ENCODE data around the gene NIPAL4.

Gene NIPAL4

GRCh38 chr5:157486861-157487260 lies 26.8 kb downstream of the NIPAL4 start:
- no peak overlapping the region for H3K4me3 Mint-ChIP-seq
- peak overlapping the region; percentile 51 for H3K27ac Mint-ChIP-seq
- H3K4me1 Mint-ChIP-seq (ENCODE audit: low read depth), result peaks cover 31% of the 10 kb centered on the region
- H3K9me3 Mint-ChIP-seq, result no peaks in the 10 kb centered on the region
- H3K36me3 Mint-ChIP-seq (ENCODE audit: low read depth), result peaks cover 16% of the 10 kb centered on the region
- H3K27me3 Mint-ChIP-seq, result no peaks in the 10 kb centered on the region

DNA sequence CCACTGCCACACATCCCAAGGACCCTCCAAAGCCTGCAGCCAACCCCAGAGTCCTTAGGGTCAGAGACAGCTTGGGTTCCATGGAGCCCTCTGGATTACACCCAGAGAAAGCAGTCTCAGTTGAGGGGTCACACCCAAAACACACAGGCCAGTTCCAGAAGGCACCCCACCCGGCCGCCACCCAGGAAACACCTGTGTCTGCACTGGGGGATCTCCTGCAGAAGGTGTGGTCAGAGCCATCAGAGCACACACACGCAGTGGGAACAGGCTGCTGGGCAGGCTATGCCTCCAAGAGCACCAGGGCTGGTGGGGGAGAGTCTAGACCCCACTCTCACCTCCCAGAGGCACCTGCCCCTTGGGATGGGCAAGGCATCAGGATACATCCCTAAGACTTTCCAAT lies 27.3 kb downstream of the NIPAL4 start:
- no peaks in the 10 kb centered on the region for H3K27me3 Mint-ChIP-seq
- peaks cover 31% of the 10 kb centered on the region for H3K4me1 Mint-ChIP-seq (ENCODE audit: low read depth)
- H3K9me3 Mint-ChIP-seq, result no peaks in the 10 kb centered on the region
- no peak overlapping the region for H3K4me3 Mint-ChIP-seq
- H3K36me3 Mint-ChIP-seq (ENCODE audit: low read depth), result peaks cover 16% of the 10 kb centered on the region
- H3K27ac Mint-ChIP-seq, result peak overlapping the region; percentile 77

- Mint-ChIP-seq H3K36me3 (ENCODE audit: low read depth) (peaks cover 18% of the 10 kb centered on the region), H3K27me3 (no peaks in the 10 kb centered on the region), H3K4me1 (ENCODE audit: low read depth) (peaks cover 23% of the 10 kb centered on the region), H3K4me3 (no peak overlapping the region), H3K27ac (no peak overlapping the region), H3K9me3 (peaks cover 4% of the 10 kb centered on the region)
These were observed 31.5 kb downstream of the NIPAL4 start for GRCh38 chr5:157491471-157491995.

DNA sequence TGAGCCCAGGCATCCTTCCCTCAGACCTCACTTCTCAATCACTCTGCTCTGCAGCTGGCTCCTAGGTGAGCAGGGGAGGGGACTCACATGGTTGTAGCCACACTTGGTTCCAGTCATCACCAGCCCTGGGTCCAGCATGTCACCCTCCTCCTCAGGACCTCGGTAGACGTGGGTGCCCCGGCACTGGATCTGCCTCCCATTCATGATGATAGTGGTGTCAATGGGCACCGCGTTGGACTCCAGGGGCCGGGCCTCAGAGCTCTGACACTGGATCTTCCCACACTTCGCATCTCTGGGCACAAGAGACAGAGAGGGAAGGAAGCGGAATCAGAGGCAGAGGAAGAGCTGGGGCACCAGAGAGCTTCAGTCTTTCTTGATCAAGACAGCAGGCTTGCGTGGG lies 32.9 kb downstream of the NIPAL4 start:
- Mint-ChIP-seq H3K27ac (no peak overlapping the region), H3K9me3 (peaks cover 4% of the 10 kb centered on the region), H3K36me3 (ENCODE audit: low read depth) (peaks cover 15% of the 10 kb centered on the region), H3K4me1 (ENCODE audit: low read depth) (peaks cover 10% of the 10 kb centered on the region), H3K27me3 (no peaks in the 10 kb centered on the region), H3K4me3 (no peak overlapping the region)

- H3K4me1 Mint-ChIP-seq (ENCODE audit: low read depth), result peaks cover 8% of the 10 kb centered on the region
- no peaks in the 10 kb centered on the region for H3K27me3 Mint-ChIP-seq
- peaks cover 10% of the 10 kb centered on the region for H3K36me3 Mint-ChIP-seq (ENCODE audit: low read depth)
- peak overlapping the region; percentile 46 for H3K27ac Mint-ChIP-seq
- peaks cover 4% of the 10 kb centered on the region for H3K9me3 Mint-ChIP-seq
- H3K4me3 Mint-ChIP-seq, result no peak overlapping the region
These were observed 34.3 kb downstream of the NIPAL4 start for GRCh38 chr5:157494178-157494832.

DNA sequence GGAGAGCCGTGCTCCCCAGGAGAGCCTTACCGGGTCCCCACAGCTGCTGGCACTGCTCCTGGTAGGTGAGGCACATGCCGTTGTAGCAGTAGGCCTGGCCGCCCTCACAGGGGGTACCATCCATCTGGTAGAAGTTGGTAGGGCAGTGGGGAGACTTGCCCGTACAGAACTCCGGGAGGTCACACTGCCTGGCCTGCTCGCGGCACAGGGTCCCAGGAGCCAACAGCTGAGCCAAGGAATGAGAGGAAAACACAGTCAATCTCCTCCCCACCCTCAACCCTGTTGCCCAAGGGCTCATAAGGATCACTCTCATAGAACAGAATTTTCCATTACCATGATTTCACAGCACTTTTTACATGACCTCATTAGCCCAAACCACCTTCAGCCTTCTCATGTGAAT lies 36.9 kb downstream of the NIPAL4 start:
- Mint-ChIP-seq H3K27ac (no peak overlapping the region), H3K36me3 (ENCODE audit: low read depth) (peaks cover 7% of the 10 kb centered on the region), H3K27me3 (no peaks in the 10 kb centered on the region), H3K4me3 (no peak overlapping the region), H3K9me3 (peaks cover 4% of the 10 kb centered on the region), H3K4me1 (ENCODE audit: low read depth) (peaks cover 18% of the 10 kb centered on the region)

GRCh38 chr5:157497875-157498611 lies 38.0 kb downstream of the NIPAL4 start:
- H3K27me3 Mint-ChIP-seq, result no peaks in the 10 kb centered on the region
- H3K27ac Mint-ChIP-seq, result no peak overlapping the region
- H3K36me3 Mint-ChIP-seq (ENCODE audit: low read depth), result peaks cover 7% of the 10 kb centered on the region
- H3K4me1 Mint-ChIP-seq (ENCODE audit: low read depth), result peaks cover 30% of the 10 kb centered on the region
- H3K9me3 Mint-ChIP-seq, result peaks cover 4% of the 10 kb centered on the region
- H3K4me3 Mint-ChIP-seq, result no peak overlapping the region

DNA sequence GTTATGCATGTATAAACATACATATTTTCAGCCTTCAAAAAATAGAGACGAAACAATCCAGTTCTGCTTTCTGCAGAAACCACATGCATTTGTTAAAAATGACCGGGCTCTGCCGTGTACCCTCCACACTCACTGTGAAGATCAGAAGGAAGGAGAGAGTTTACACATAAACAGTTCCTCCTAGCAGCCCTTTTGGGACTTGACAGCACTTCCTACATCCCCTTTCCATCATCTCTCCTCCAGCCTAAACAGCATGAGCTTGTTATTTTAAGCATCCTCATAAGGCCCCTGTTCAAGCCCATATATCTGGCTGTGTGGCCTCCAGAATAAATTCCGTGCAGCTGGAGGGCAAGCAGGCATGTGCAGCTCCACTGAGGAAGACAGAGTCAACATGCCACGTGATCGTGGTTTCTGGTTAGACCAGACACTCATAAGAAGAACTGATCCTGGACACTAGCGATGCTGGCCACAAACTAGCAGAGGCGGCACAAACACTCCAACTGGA lies 42.2 kb downstream of the NIPAL4 start:
- H3K4me3 Mint-ChIP-seq, result no peak overlapping the region
- peaks cover 8% of the 10 kb centered on the region for H3K36me3 Mint-ChIP-seq (ENCODE audit: low read depth)
- H3K4me1 Mint-ChIP-seq (ENCODE audit: low read depth), result peaks cover 38% of the 10 kb centered on the region
- no peak overlapping the region for H3K27ac Mint-ChIP-seq
- H3K9me3 Mint-ChIP-seq, result no peaks in the 10 kb centered on the region
- H3K27me3 Mint-ChIP-seq, result no peaks in the 10 kb centered on the region

- Mint-ChIP-seq H3K4me3 (no peak overlapping the region), H3K9me3 (no peaks in the 10 kb centered on the region), H3K4me1 (ENCODE audit: low read depth) (peaks cover 38% of the 10 kb centered on the region), H3K27ac (no peak overlapping the region), H3K36me3 (ENCODE audit: low read depth) (peaks cover 8% of the 10 kb centered on the region), H3K27me3 (no peaks in the 10 kb centered on the region)
These were observed 44.0 kb downstream of the NIPAL4 start for GRCh38 chr5:157504053-157504452.

DNA sequence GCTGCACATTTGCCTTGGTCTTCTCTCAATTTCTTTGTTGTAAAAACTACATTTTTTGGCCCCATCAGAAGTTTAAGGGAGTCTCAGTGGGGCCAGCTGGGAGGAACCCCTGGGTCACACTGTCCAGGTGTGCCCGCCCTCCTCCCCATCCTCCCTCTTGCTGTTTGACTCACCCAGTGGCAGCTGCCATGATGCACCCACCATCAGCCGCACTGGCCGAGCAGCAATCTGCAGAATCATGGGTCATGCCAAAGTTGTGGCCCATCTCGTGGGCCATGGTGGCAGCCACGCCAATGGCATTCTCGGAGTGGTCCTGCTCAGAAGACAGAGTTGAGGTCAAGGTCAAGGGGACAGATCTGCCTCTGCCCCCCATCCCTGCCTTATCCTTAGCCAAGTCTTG lies 45.5 kb downstream of the NIPAL4 start:
- Mint-ChIP-seq H3K27me3 (no peaks in the 10 kb centered on the region), H3K9me3 (no peaks in the 10 kb centered on the region), H3K36me3 (ENCODE audit: low read depth) (peaks cover 8% of the 10 kb centered on the region), H3K4me1 (ENCODE audit: low read depth) (peaks cover 40% of the 10 kb centered on the region), H3K4me3 (no peak overlapping the region), H3K27ac (no peak overlapping the region)

DNA sequence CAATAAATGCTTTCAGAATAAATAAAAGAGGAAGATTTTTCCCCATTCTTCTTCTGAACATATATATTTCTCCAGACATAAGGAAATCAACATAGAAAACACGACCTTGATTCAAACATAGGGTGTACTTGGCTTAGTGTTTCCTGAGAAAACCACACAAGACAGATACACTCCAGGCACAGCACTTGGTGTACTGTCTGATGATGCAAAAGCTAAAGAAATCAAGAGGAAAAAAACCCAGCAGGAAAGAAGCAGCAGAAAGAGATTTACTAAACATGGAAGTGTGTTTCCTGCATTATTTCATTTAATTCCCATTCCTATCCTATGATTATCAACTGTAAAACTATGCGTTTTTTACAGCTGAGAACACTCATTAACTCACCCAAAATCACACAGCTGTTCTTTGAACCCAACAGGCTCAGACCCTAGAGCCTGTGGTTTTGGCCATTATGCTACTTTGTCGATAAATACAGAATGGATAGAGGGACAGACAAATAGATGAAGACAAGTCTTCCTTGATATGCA lies 46.1 kb downstream of the NIPAL4 start:
- H3K36me3 Mint-ChIP-seq (ENCODE audit: low read depth), result peaks cover 8% of the 10 kb centered on the region
- H3K4me3 Mint-ChIP-seq, result no peak overlapping the region
- no peaks in the 10 kb centered on the region for H3K9me3 Mint-ChIP-seq
- H3K27ac Mint-ChIP-seq, result no peak overlapping the region
- H3K27me3 Mint-ChIP-seq, result no peaks in the 10 kb centered on the region
- peaks cover 35% of the 10 kb centered on the region for H3K4me1 Mint-ChIP-seq (ENCODE audit: low read depth)

- Mint-ChIP-seq H3K27ac (no peak overlapping the region), H3K36me3 (ENCODE audit: low read depth) (peaks cover 8% of the 10 kb centered on the region), H3K4me1 (ENCODE audit: low read depth) (peaks cover 26% of the 10 kb centered on the region)
These were observed 47.2 kb downstream of the NIPAL4 start for GRCh38 chr5:157506981-157507780.

GRCh38 chr5:157509093-157509492 lies 49.1 kb downstream of the NIPAL4 start:
- Mint-ChIP-seq H3K4me1 (ENCODE audit: low read depth) (peaks cover 15% of the 10 kb centered on the region), H3K27ac (no peak overlapping the region), H3K27me3 (no peaks in the 10 kb centered on the region), H3K36me3 (ENCODE audit: low read depth) (peaks cover 8% of the 10 kb centered on the region), H3K9me3 (no peaks in the 10 kb centered on the region), H3K4me3 (no peak overlapping the region)

More at GRCh38 chr5:157506981-157507780, 47.2 kb downstream of the NIPAL4 start:
- Mint-ChIP-seq H3K9me3 (no peaks in the 10 kb centered on the region), H3K4me3 (no peak overlapping the region), H3K27me3 (no peaks in the 10 kb centered on the region)

GRCh38 chr5:157509587-157509986 lies 49.6 kb downstream of the NIPAL4 start:
- Mint-ChIP-seq H3K9me3 (no peaks in the 10 kb centered on the region), H3K4me1 (ENCODE audit: low read depth) (peaks cover 15% of the 10 kb centered on the region), H3K27ac (no peak overlapping the region), H3K27me3 (no peaks in the 10 kb centered on the region), H3K36me3 (ENCODE audit: low read depth) (peaks cover 8% of the 10 kb centered on the region), H3K4me3 (no peak overlapping the region)
